ENCODE measurements around the gene RASSF6.

GRCh38 chr4:73544620-73545019, 75.6 kb downstream of the RASSF6 start:
- TF ChIP-seq CTCF (conservative IDR thresholded peaks at IDR 0.05) (no peak), EZH2 (IDR thresholded peaks at IDR 0.05; ENCODE audit: low read depth) (no peak)
